ENCODE results near the gene TADA2A.

The TADA2A gene

GRCh38 chr17:37461668-37462067, 55.0 kb downstream of the TADA2A start:
- DNase-seq (ENCODE audit: low read depth) = no peak

- DNase-seq (ENCODE audit: low read depth) = no peak
Measured at GRCh38 chr17:37462492-37462891, 55.8 kb downstream of the TADA2A start.

- no peak for DNase-seq (ENCODE audit: low read depth)
Measured at GRCh38 chr17:37463039-37463438, 56.4 kb downstream of the TADA2A start.

- DNase-seq (ENCODE audit: low read depth) = peak; percentile 89
Measured at GRCh38 chr17:37465069-37465616, 58.5 kb downstream of the TADA2A start.

GRCh38 chr17:37466471-37466870, 59.8 kb downstream of the TADA2A start:
- DNase-seq (ENCODE audit: low read depth) = peak; percentile 19

GRCh38 chr17:37470181-37470580, 63.5 kb downstream of the TADA2A start:
- DNase-seq (ENCODE audit: low read depth) = no peak

- DNase-seq (ENCODE audit: low read depth) = peak; percentile 33
Measured at GRCh38 chr17:37475731-37476420, 69.2 kb downstream of the TADA2A start.

GRCh38 chr17:37476431-37477120, 69.9 kb downstream of the TADA2A start:
- DNase-seq (ENCODE audit: low read depth) = peak; percentile 73

- no peak for DNase-seq (ENCODE audit: low read depth)
Measured at GRCh38 chr17:37478187-37478586, 71.5 kb downstream of the TADA2A start.

GRCh38 chr17:37479025-37479424, 72.3 kb downstream of the TADA2A start:
- DNase-seq (ENCODE audit: low read depth) = no peak

- no peak for DNase-seq (ENCODE audit: low read depth)
Measured at GRCh38 chr17:37480427-37480826, 73.7 kb downstream of the TADA2A start.

- no peak for DNase-seq (ENCODE audit: low read depth)
Measured at GRCh38 chr17:37481001-37481665, 74.4 kb downstream of the TADA2A start.

- DNase-seq (ENCODE audit: low read depth) = peak; percentile 83
Measured at GRCh38 chr17:37483311-37484039, 76.8 kb downstream of the TADA2A start.

- no peak for DNase-seq (ENCODE audit: low read depth)
Measured at GRCh38 chr17:37485938-37486570, 79.4 kb downstream of the TADA2A start.

- DNase-seq (ENCODE audit: low read depth) = peak; percentile 96
Measured at GRCh38 chr17:37488009-37488604, 81.4 kb downstream of the TADA2A start.

GRCh38 chr17:37488607-37489196, 82.0 kb downstream of the TADA2A start:
- peak; percentile 98 for DNase-seq (ENCODE audit: low read depth)

GRCh38 chr17:37489197-37490001, 82.7 kb downstream of the TADA2A start, which contains the start of gene DUSP14:
TSS of gene DUSP14 (plus strand) at chr17:37489891. CDS start at chr17:37512273, 22,382 bp downstream.
- peak; percentile 87 for DNase-seq (ENCODE audit: low read depth)

- peak; percentile 82 for DNase-seq (ENCODE audit: low read depth)
Measured at GRCh38 chr17:37490022-37490587, 83.4 kb downstream of the TADA2A start.

All from ELR (cell line).